ENCODE results near the gene FATE1.

FATE1 gene

GRCh38 chrX:151734446-151734845 lies 18.6 kb downstream of the FATE1 start, which contains the start of gene CNGA2:
TSS of gene CNGA2 (plus strand) at chrX:151734746. CDS start at chrX:151738484, 3,738 bp downstream.
- no peaks in the 10 kb centered on the region for H3K9me2 ChIP-seq (replicated peaks; ENCODE audit: low read depth, low read length)
- H3K9me3 ChIP-seq (ENCODE audit: insufficient read depth, low read depth, low read length) = no peaks in the 10 kb centered on the region
- H3K27me3 ChIP-seq (ENCODE audit: insufficient read depth, low read length, poor library complexity, severe bottlenecking) = no peaks in the 10 kb centered on the region

GRCh38 chrX:151735219-151735618 lies 19.4 kb downstream of the FATE1 start:
- Histone ChIP-seq H3K79me2 (ENCODE audit: insufficient read depth, low read length) (no peaks in the 10 kb centered on the region), H3K27me3 (ENCODE audit: insufficient read depth, low read length, poor library complexity, severe bottlenecking) (no peaks in the 10 kb centered on the region), H4K20me1 (ENCODE audit: insufficient read depth, low read length, poor library complexity, severe bottlenecking) (no peaks in the 10 kb centered on the region), H3K4me3 (ENCODE audit: low read length, poor library complexity, severe bottlenecking) (no peak overlapping the region), H3K9ac (ENCODE audit: low read depth, low read length, poor library complexity, severe bottlenecking) (no peak overlapping the region), H3K9me3 (ENCODE audit: insufficient read depth, low read depth, low read length) (no peaks in the 10 kb centered on the region), H2AFZ (ENCODE audit: low read length) (no peak overlapping the region), H3K36me3 (ENCODE audit: insufficient read depth, low read length) (no peaks in the 10 kb centered on the region), H3K4me2 (ENCODE audit: low read depth, low read length, poor library complexity, severe bottlenecking) (no peak overlapping the region), H3K9me2 (replicated peaks; ENCODE audit: low read depth, low read length) (no peaks in the 10 kb centered on the region), H3K4me1 (ENCODE audit: insufficient read depth, low read length, poor library complexity, severe bottlenecking) (no peaks in the 10 kb centered on the region), H3F3A (ENCODE audit: low read depth) (no peaks in the 10 kb centered on the region)
- TF ChIP-seq EZH2phosphoT487 (IDR thresholded peaks at IDR 0.05; ENCODE audit: borderline replicate concordance) (no peak), CTCF (conservative IDR thresholded peaks at IDR 0.05; ENCODE audit: low read length) (no peak)

More at GRCh38 chrX:151734446-151734845, 18.6 kb downstream of the FATE1 start, which contains the start of gene CNGA2:
- Histone ChIP-seq H2AFZ (ENCODE audit: low read length) (no peak within 1 kb of the TSS), H3K4me1 (ENCODE audit: insufficient read depth, low read length, poor library complexity, severe bottlenecking) (no peaks in the 10 kb centered on the region), H3F3A (ENCODE audit: low read depth) (no peaks in the 10 kb centered on the region), H4K20me1 (ENCODE audit: insufficient read depth, low read length, poor library complexity, severe bottlenecking) (no peaks in the 10 kb centered on the region), H3K9ac (ENCODE audit: low read depth, low read length, poor library complexity, severe bottlenecking) (no peak within 1 kb of the TSS), H3K4me2 (ENCODE audit: low read depth, low read length, poor library complexity, severe bottlenecking) (no peak within 1 kb of the TSS), H3K4me3 (ENCODE audit: low read length, poor library complexity, severe bottlenecking) (no peak within 1 kb of the TSS), H3K79me2 (ENCODE audit: insufficient read depth, low read length) (no peaks in the 10 kb centered on the region), H3K36me3 (ENCODE audit: insufficient read depth, low read length) (no peaks in the 10 kb centered on the region)
- TF ChIP-seq CTCF (conservative IDR thresholded peaks at IDR 0.05; ENCODE audit: low read length) (no peak), EZH2phosphoT487 (IDR thresholded peaks at IDR 0.05; ENCODE audit: borderline replicate concordance) (no peak)

- no peak overlapping the region for H3K4me3 ChIP-seq (ENCODE audit: low read length, poor library complexity, severe bottlenecking)
- no peaks in the 10 kb centered on the region for H3F3A ChIP-seq (ENCODE audit: low read depth)
- no peaks in the 10 kb centered on the region for H3K4me1 ChIP-seq (ENCODE audit: insufficient read depth, low read length, poor library complexity, severe bottlenecking)
- no peaks in the 10 kb centered on the region for H3K9me2 ChIP-seq (replicated peaks; ENCODE audit: low read depth, low read length)
- H3K9ac ChIP-seq (ENCODE audit: low read depth, low read length, poor library complexity, severe bottlenecking) = no peak overlapping the region
- no peaks in the 10 kb centered on the region for H3K79me2 ChIP-seq (ENCODE audit: insufficient read depth, low read length)
- no peaks in the 10 kb centered on the region for H3K36me3 ChIP-seq (ENCODE audit: insufficient read depth, low read length)
- no peak overlapping the region for H3K4me2 ChIP-seq (ENCODE audit: low read depth, low read length, poor library complexity, severe bottlenecking)
- H3K27me3 ChIP-seq (ENCODE audit: insufficient read depth, low read length, poor library complexity, severe bottlenecking) = no peaks in the 10 kb centered on the region
- TF ChIP-seq CTCF (conservative IDR thresholded peaks at IDR 0.05; ENCODE audit: low read length) (no peak), EZH2phosphoT487 (IDR thresholded peaks at IDR 0.05; ENCODE audit: borderline replicate concordance) (no peak)
- H4K20me1 ChIP-seq (ENCODE audit: insufficient read depth, low read length, poor library complexity, severe bottlenecking) = no peaks in the 10 kb centered on the region
- no peaks in the 10 kb centered on the region for H3K9me3 ChIP-seq (ENCODE audit: insufficient read depth, low read depth, low read length)
- H2AFZ ChIP-seq (ENCODE audit: low read length) = no peak overlapping the region
These were observed 20.9 kb downstream of the FATE1 start for GRCh38 chrX:151736685-151737084.

All from Loucy (cell line).